ENCODE measurements around the gene DDT. TPM values are rescaled to one million over a fixed set of nuclear protein-coding genes. Genes with fewer than 3 reads are reported as not detected.
"Not testable (repeated sequence)": the region's sequence is repeated elsewhere in the genome, so short reads cannot be mapped to it uniquely, and the experiment has no call there.

DDT gene
- total RNA-seq, 1 donor: 80.3 TPM

GRCh38 chr22:23947391-23947790 lies 26.9 kb downstream of the DDT start:
- not testable (repeated sequence) for H3K27ac ChIP-seq (ENCODE audit: low read depth, low read length); H3K4me1 ChIP-seq (ENCODE audit: insufficient read depth, low read length); H2AFZ ChIP-seq (ENCODE audit: low read length); H4K20me1 ChIP-seq (ENCODE audit: insufficient read depth, low read length); H3K4me2 ChIP-seq (ENCODE audit: insufficient read depth, low read length); H3K9me3 ChIP-seq (ENCODE audit: low read depth, low read length); H3K36me3 ChIP-seq (ENCODE audit: insufficient read depth, low read length); H3K79me2 ChIP-seq (ENCODE audit: insufficient read depth, low read length); DNase-seq (ENCODE audit: insufficient read length, low spot score, missing footprints); H3K4me3 ChIP-seq (ENCODE audit: insufficient read depth, low read length); H3K27me3 ChIP-seq (ENCODE audit: insufficient read depth, low read length)

DNA sequence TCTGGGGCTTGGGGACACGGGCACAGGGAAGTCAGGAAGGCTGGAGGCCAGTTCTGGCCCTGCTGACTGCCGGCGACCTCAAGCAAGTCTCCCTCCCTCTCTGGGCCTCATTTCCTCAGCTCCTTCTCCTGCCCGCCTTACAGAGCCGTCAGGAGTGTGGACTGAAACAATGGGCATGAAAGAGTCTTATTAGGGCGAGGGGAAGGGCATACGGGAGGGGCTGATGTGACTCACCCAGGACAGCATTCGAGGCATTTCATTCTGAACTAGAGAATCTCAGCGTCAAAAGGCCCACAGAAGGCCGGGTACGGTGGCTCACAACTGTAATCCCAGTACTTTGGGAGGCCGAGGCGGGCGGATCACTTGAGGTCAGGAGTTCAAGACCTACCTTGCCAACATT lies 34.1 kb downstream of the DDT start:
- not testable (repeated sequence) for DNase-seq (ENCODE audit: insufficient read length, low spot score, missing footprints); H4K20me1 ChIP-seq (ENCODE audit: insufficient read depth, low read length); H3K4me1 ChIP-seq (ENCODE audit: insufficient read depth, low read length); H3K36me3 ChIP-seq (ENCODE audit: insufficient read depth, low read length); H3K27ac ChIP-seq (ENCODE audit: low read depth, low read length); H3K4me2 ChIP-seq (ENCODE audit: insufficient read depth, low read length); H2AFZ ChIP-seq (ENCODE audit: low read length); H3K4me3 ChIP-seq (ENCODE audit: insufficient read depth, low read length); H3K27me3 ChIP-seq (ENCODE audit: insufficient read depth, low read length); H3K9me3 ChIP-seq (ENCODE audit: low read depth, low read length); H3K79me2 ChIP-seq (ENCODE audit: insufficient read depth, low read length)

- Histone ChIP-seq H3K27ac (ENCODE audit: low read depth, low read length) (no peak overlapping the region), H3K36me3 (ENCODE audit: insufficient read depth, low read length) (no peaks in the 10 kb centered on the region), H2AFZ (ENCODE audit: low read length) (no peak overlapping the region), H3K79me2 (ENCODE audit: insufficient read depth, low read length) (no peaks in the 10 kb centered on the region), H3K4me1 (ENCODE audit: insufficient read depth, low read length) (no peaks in the 10 kb centered on the region), H3K4me3 (ENCODE audit: insufficient read depth, low read length) (no peak overlapping the region), H3K27me3 (ENCODE audit: insufficient read depth, low read length) (no peaks in the 10 kb centered on the region), H3K9me3 (ENCODE audit: low read depth, low read length) (no peaks in the 10 kb centered on the region), H3K4me2 (ENCODE audit: insufficient read depth, low read length) (no peak overlapping the region), H4K20me1 (ENCODE audit: insufficient read depth, low read length) (no peaks in the 10 kb centered on the region)
- no peak for DNase-seq (ENCODE audit: insufficient read length, low spot score, missing footprints)
- TF ChIP-seq, protein P1, sequence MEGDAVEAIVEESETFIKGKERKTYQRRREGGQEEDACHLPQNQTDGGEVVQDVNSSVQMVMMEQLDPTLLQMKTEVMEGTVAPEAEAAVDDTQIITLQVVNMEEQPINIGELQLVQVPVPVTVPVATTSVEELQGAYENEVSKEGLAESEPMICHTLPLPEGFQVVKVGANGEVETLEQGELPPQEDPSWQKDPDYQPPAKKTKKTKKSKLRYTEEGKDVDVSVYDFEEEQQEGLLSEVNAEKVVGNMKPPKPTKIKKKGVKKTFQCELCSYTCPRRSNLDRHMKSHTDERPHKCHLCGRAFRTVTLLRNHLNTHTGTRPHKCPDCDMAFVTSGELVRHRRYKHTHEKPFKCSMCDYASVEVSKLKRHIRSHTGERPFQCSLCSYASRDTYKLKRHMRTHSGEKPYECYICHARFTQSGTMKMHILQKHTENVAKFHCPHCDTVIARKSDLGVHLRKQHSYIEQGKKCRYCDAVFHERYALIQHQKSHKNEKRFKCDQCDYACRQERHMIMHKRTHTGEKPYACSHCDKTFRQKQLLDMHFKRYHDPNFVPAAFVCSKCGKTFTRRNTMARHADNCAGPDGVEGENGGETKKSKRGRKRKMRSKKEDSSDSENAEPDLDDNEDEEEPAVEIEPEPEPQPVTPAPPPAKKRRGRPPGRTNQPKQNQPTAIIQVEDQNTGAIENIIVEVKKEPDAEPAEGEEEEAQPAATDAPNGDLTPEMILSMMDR (IDR thresholded peaks at IDR 0.05; ENCODE audit: extremely low read depth, low read depth, low read length): no peak
Measured at GRCh38 chr22:23939017-23939357, 35.3 kb downstream of the DDT start.

DNA sequence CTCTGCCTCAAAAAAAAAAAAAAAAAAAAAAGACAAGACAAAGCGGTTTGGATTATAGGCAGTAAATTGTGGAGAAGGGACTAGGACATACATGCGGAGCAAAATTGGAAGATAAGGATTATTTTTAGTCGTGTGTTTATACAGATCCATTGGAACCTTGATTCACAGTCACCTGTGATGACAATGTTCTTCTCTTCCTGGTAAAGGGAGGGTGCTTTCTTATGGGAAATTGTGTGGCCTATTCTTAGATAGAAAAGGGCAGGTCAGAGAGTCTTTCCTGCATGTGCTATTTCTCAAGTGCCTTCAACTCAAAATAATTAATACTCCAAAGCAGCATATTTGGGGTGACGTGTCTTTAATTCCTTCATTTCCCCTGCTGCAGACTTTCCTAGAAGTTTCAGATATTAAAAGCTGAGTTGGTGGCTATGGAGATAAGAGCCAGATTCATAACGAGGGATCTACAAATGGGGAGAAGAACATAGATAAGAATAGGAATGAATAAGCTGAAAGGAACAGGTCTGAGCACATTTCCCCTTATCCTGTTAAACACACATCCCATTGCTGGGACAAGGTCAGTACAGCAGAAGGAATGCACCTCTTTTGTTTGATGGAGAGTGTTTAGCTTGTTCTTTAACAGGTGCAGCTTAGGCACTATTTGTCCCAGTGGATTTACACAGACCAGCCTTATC lies 35.8 kb downstream of the DDT start:
- no peaks in the 10 kb centered on the region for H3K4me1 ChIP-seq (ENCODE audit: insufficient read depth, low read length)
- no peaks in the 10 kb centered on the region for H4K20me1 ChIP-seq (ENCODE audit: insufficient read depth, low read length)
- no peak overlapping the region for H3K27ac ChIP-seq (ENCODE audit: low read depth, low read length)
- no peaks in the 10 kb centered on the region for H3K36me3 ChIP-seq (ENCODE audit: insufficient read depth, low read length)
- no peaks in the 10 kb centered on the region for H3K79me2 ChIP-seq (ENCODE audit: insufficient read depth, low read length)
- TF ChIP-seq, protein P1 (IDR thresholded peaks at IDR 0.05; ENCODE audit: extremely low read depth, low read depth, low read length): no peak
- no peaks in the 10 kb centered on the region for H3K27me3 ChIP-seq (ENCODE audit: insufficient read depth, low read length)
- no peak overlapping the region for H2AFZ ChIP-seq (ENCODE audit: low read length)
- H3K4me2 ChIP-seq (ENCODE audit: insufficient read depth, low read length): no peak overlapping the region
- H3K4me3 ChIP-seq (ENCODE audit: insufficient read depth, low read length): no peak overlapping the region
- H3K9me3 ChIP-seq (ENCODE audit: low read depth, low read length): no peaks in the 10 kb centered on the region
- no peak for DNase-seq (ENCODE audit: insufficient read length, low spot score, missing footprints)

DNA sequence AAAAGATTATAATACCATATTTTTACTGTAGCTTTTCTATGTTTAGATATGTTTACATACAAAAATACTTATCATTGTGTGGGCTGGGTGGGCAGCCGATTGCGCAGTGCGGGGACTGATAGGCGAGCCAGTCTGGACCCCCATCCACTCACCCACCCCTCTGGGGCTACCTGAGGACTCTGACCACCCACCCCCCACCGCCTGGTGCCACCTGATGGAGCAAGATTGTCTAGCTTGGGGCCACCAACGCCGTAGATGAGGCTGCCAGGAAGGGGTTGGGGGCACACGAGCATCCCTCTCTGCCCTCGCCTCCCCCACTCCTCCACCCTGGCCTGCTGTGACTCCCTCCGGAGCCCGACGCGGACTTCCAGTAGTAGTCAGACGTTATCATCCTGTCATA lies 47.7 kb downstream of the DDT start:
- no peak overlapping the region for H3K4me2 ChIP-seq (ENCODE audit: insufficient read depth, low read length)
- no peaks in the 10 kb centered on the region for H3K79me2 ChIP-seq (ENCODE audit: insufficient read depth, low read length)
- DNase-seq (ENCODE audit: insufficient read length, low spot score, missing footprints): no peak
- no peaks in the 10 kb centered on the region for H3K27me3 ChIP-seq (ENCODE audit: insufficient read depth, low read length)
- no peaks in the 10 kb centered on the region for H4K20me1 ChIP-seq (ENCODE audit: insufficient read depth, low read length)
- H3K27ac ChIP-seq (ENCODE audit: low read depth, low read length): no peak overlapping the region
- no peak overlapping the region for H3K4me3 ChIP-seq (ENCODE audit: insufficient read depth, low read length)
- H3K4me1 ChIP-seq (ENCODE audit: insufficient read depth, low read length): no peaks in the 10 kb centered on the region
- H3K36me3 ChIP-seq (ENCODE audit: insufficient read depth, low read length): peaks cover 7% of the 10 kb centered on the region
- TF ChIP-seq, protein P1 (IDR thresholded peaks at IDR 0.05; ENCODE audit: extremely low read depth, low read depth, low read length): no peak
- H3K9me3 ChIP-seq (ENCODE audit: low read depth, low read length): peaks cover 8% of the 10 kb centered on the region
- no peak overlapping the region for H2AFZ ChIP-seq (ENCODE audit: low read length)

Data from osteoblast (primary cell).